Measurements from ENCODE around the gene FAM43A.

The FAM43A gene

DNA sequence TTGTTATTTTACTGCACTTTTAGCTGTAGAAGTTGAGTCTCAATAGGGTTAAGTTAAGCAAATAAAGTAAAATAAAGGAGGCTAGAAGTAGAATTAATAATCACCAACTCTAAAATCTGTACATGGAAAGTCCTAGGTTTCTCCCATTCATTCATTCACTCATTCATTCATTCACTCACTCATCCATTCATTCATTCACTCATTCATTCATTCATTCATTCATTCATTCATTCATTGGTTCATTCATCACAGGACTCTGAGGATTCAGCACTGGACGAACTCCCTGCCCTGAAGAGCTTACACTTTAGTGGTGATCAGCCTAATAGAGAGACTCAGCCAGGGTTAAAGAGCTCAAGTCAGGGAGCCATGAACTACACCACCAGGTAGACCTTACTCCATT lies 9.2 kb upstream of the FAM43A start:
- DNase-seq: no peak

GRCh38 chr3:194680888-194681615 lies 4.6 kb upstream of the FAM43A start:
- DNase-seq: no peak

DNA sequence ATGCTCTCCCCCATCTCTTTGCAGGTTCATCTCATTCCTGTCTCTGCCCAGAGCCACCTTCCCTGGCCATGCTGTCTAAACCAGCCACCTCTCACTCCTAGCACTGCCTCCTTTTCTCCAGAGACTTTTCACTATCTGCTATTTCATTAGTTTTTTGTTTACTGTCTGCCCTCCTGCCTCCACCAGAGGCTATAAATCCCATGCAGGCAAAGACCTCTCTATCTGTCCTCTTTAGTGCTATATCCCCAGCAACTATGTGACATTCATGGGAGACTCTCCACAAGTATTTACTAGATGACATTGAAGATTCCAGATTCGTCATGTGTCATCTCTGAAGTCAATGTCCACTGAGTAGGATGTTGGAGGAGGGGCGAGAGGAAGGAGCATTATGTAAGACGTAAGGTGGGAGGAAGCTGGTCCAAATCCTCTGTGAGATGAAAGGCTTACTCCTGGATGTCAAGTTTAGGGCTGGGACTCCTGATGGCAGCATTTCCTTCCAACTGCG lies 3.4 kb upstream of the FAM43A start:
- no peak for DNase-seq

- peak; percentile 73 for DNase-seq
Measured at GRCh38 chr3:194682694-194683310, 2.9 kb upstream of the FAM43A start.

DNA sequence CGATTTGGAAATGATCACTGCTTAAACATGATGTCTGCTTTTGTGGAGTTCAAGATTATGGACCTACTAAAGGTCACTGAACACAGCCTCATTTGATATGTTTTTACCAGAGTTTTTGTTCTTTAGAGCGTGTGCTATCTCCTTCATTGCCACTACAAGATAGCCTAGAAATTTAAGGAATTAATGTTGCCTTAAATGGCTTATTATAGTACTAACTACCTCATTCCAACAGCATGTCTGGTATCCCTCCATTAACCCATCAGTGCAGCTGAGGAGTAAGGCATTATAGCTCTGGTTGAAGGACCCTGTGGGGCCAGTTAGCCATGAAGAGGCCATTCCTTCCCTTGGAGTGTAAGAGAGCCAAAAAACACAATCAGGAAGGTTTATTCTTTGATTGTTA lies 2.3 kb upstream of the FAM43A start:
- no peak for DNase-seq

GRCh38 chr3:194685065-194685717 lies 492 bp upstream of the FAM43A start:
- no peak for DNase-seq

- DNase-seq: no peak
Measured at GRCh38 chr3:194686414-194686815, 732 bp downstream of the FAM43A start.

- no peak for DNase-seq
Measured at GRCh38 chr3:194686816-194687637, 1.3 kb downstream of the FAM43A start.

- DNase-seq: peak; percentile 82
Measured at GRCh38 chr3:194687638-194688199, 2.0 kb downstream of the FAM43A start.

DNA sequence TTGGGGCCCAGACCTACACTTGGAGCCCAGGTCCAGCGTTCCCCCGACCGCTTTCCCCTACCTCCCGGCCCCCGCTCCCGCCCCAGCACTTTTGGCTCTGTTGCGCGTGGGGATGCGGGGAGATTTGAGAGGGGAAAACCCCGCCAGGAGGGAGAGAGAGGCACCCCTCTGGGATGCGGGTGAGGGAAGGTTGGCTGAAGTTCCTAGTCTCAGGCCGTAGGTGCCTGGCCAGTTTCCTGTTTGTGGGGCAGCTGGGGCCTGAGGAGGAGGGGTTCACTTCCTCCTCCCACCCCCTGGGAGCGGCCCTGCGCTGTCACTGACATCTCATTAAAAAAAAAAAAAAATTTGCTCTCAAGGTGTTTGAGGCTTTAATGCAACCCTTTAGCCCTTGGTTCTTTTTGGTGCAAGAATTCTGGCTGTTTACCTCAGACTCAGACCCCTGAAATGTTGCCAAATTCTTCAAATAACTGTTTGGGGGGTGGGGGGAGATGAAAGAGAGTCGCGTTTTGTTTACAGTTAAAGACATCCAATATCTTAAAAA lies 2.6 kb downstream of the FAM43A start:
- no peak for DNase-seq

DNA sequence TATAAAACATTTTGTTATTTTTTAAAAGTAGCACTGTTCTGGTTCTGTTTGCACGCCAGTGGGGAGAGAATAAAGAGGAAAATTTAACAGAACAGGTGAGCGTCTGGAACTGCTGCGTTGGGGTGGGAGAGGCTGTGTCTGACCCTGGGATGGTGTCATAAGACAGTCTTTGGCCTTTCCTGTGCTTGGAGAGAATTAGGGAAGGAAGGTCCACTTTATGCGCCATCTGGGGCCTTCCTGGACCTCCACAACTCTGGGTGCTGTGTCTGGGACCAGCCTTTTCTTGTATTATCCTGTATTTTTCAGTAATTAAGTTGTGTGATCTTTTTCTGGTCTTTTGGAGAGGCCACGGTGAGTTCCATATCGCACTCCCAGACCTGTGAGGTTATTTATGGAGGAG lies 3.3 kb downstream of the FAM43A start:
- no peak for DNase-seq

GRCh38 chr3:194689493-194689944 lies 3.8 kb downstream of the FAM43A start:
- DNase-seq: no peak

GRCh38 chr3:194690501-194691372 lies 5.1 kb downstream of the FAM43A start:
- DNase-seq: no peak

- DNase-seq: no peak
Measured at GRCh38 chr3:194691481-194692283, 6.0 kb downstream of the FAM43A start.

- no peak for DNase-seq
Measured at GRCh38 chr3:194696702-194697101, 11.0 kb downstream of the FAM43A start.

DNA sequence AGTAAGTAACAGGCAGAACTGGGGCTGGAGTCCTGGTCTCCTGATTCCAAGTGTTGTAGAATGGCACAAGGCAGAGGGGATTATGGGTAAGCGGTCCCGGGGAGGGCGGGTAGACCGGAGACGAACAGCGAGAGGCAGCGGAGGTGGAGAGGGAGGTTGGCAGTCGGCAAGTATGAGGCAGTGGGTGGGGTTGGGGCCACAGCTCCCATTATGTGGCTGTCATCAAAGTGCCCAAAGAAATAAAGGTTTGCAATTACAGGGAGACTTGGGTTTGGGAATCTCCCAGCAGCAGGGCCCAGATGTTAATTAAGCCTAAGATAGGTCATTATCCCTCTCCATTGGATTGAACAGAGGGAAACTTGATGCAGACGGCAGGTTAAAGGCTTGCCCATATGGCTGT lies 16.9 kb downstream of the FAM43A start:
- no peak for DNase-seq

- DNase-seq: no peak
Measured at GRCh38 chr3:194705227-194705626, 19.5 kb downstream of the FAM43A start.

DNA sequence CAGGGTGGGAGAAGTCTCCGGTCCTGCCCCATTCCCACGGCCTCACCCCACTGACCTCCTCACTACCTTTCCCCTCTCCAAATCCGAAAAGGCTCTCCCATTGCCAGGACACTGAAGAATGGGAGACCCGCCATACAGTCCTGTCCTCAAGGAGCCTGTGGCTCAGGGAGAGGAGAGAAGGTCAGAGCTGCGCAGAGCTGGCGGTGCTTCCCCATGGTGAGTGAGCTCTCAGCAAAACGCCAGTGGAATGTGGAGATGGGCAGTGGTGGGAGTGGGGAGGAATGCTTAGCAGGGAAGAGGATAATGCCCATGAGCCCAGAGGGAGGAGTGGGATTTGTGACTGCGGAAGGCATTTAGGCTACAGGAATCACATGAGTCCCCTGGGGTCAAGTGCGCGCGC lies 20.1 kb downstream of the FAM43A start:
- no peak for DNase-seq

- DNase-seq: no peak
Measured at GRCh38 chr3:194707147-194707540, 21.5 kb downstream of the FAM43A start.

DNA sequence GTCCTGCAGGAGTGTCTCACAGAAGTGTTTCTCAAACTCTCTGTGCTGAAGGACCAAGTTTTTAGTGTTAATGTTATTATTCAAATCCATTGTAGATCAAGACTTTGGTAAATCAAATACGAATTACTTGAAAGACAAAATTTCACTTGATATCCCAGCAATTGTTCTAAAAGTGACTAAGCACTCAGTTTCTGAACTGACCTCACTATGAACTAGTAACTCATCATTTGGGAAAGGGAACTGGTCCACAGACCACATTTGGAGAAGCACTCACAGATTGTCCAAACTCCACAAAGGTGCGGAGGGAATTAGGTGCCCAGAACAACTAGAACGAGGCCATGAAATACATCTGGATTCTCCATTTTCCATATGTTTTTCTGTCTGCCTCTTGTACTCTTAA lies 25.6 kb downstream of the FAM43A start:
- no peak for DNase-seq

DNA sequence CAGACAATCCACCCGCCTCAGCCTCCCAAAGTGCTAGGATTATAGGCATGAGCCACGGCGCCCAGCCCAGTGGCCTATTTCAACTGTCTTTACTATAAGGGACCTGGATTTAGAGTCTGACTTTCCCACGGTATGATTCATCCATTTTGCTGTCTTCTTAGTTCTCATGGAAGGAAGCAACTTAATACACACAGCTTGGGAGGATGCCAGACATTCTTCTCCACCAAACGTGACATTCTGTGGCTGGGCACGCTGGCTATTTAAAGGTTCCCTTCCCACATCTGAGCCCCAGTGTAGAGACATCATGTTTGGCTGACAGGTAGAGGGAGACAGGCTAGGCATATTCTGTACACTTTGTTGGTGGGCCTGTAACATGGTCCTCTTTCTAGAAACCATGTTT lies 26.2 kb downstream of the FAM43A start:
- DNase-seq: no peak
